H9 (cell line): Measurements from ENCODE around the gene ZNF358. TPM values are rescaled to one million over a fixed set of nuclear protein-coding genes. Genes with fewer than 3 reads are reported as not detected.

ENCODE experiments used
- DNase-seq: peaks from one replicate; pipeline ENCODE4 v3.0.0-alpha.2; 2017
- H2AFZ ChIP-seq: one replicate; pipeline ENCODE4 v1.6.1; 2013; ENCODE audit warnings: mild to moderate bottlenecking, low read length, control low read depth, moderate library complexity
- H2AK5ac ChIP-seq: 2 replicates; pipeline ENCODE4 v1.6.1; 2013; ENCODE audit warnings: low read length, control low read depth, mixed read lengths; ENCODE audit not compliant: insufficient read length
- H2BK120ac ChIP-seq: one replicate; pipeline ENCODE4 v1.6.1; 2013; ENCODE audit warnings: low read depth, mild to moderate bottlenecking, low read length, control low read depth, inconsistent platforms; ENCODE audit not compliant: poor library complexity, severe bottlenecking
- H2BK12ac ChIP-seq: 2 replicates; pipeline ENCODE4 v1.6.1; 2013; ENCODE audit warnings: low read length, control low read depth, mixed read lengths, low read depth; ENCODE audit not compliant: insufficient read length
- H2BK15ac ChIP-seq: 2 replicates; pipeline ENCODE4 v1.6.1; 2013; ENCODE audit warnings: low read depth, low read length, control low read depth
- H2BK20ac ChIP-seq: one replicate; pipeline ENCODE4 v1.6.1; 2013; ENCODE audit warnings: low read depth, mild to moderate bottlenecking, low read length, control low read depth, inconsistent platforms; ENCODE audit not compliant: poor library complexity, severe bottlenecking
- H2BK5ac ChIP-seq: 2 replicates; pipeline ENCODE4 v1.6.1; 2013; ENCODE audit warnings: low read length, control low read depth, mixed read lengths; ENCODE audit not compliant: insufficient read length
- H3K14ac ChIP-seq: 2 replicates; pipeline ENCODE4 v1.6.1; 2013; ENCODE audit warnings: low read length, control low read depth; ENCODE audit not compliant: insufficient read depth
- H3K18ac ChIP-seq: 2 replicates; pipeline ENCODE4 v1.6.1; 2013; ENCODE audit warnings: low read depth, mild to moderate bottlenecking, mixed read lengths, low read length, control low read depth; ENCODE audit not compliant: insufficient read length
- H3K23ac ChIP-seq: 2 replicates; pipeline ENCODE4 v1.6.1; 2013; ENCODE audit warnings: low read length, control low read depth, mixed read lengths, low read depth; ENCODE audit not compliant: insufficient read length
- H3K23me2 ChIP-seq: 2 replicates; pipeline ENCODE4 v1.6.1; 2013; ENCODE audit warnings: low read depth, mild to moderate bottlenecking, mixed read lengths, low read length, control low read depth; ENCODE audit not compliant: insufficient read length, poor library complexity, severe bottlenecking
- H3K27ac ChIP-seq: 2 replicates; pipeline ENCODE4 v1.5.1; 2013; ENCODE audit warnings: low read length, control low read depth, mixed read lengths, low read depth; ENCODE audit not compliant: insufficient read length
- H3K27me3 ChIP-seq: 2 replicates; pipeline ENCODE4 v1.6.1; 2013; ENCODE audit warnings: low read length, control low read depth, inconsistent platforms; ENCODE audit not compliant: insufficient read depth
- H3K4ac ChIP-seq: 2 replicates; pipeline ENCODE4 v1.6.1; 2013; ENCODE audit warnings: low read depth, mild to moderate bottlenecking, control low read depth, inconsistent platforms, low read length, moderate library complexity
- H3K4me1 ChIP-seq: 2 replicates; pipeline ENCODE4 v1.6.1; 2013; ENCODE audit warnings: low read length, control low read depth, inconsistent platforms; ENCODE audit not compliant: insufficient read depth
- H3K4me2 ChIP-seq: 2 replicates; pipeline ENCODE4 v1.6.1; 2013; ENCODE audit warnings: low read length, control low read depth, mixed read lengths; ENCODE audit not compliant: insufficient read length, insufficient read depth
- H3K56ac ChIP-seq: 2 replicates; pipeline ENCODE4 v1.6.1; 2013; ENCODE audit warnings: low read depth, mild to moderate bottlenecking, mixed read lengths, low read length, control low read depth; ENCODE audit not compliant: insufficient read length
- H3K79me1 ChIP-seq: 2 replicates; pipeline ENCODE4 v1.6.1; 2013; ENCODE audit warnings: low read depth, mild to moderate bottlenecking, moderate library complexity, low read length, control low read depth, inconsistent platforms; ENCODE audit not compliant: insufficient read depth, poor library complexity, severe bottlenecking
- H3K79me2 ChIP-seq: 2 replicates; pipeline ENCODE4 v1.6.1; 2013; ENCODE audit warnings: low read length, control low read depth, inconsistent platforms; ENCODE audit not compliant: insufficient read depth
- H3K9ac ChIP-seq: 2 replicates; pipeline ENCODE4 v1.6.1; 2013; ENCODE audit warnings: low read length, control low read depth, mixed read lengths; ENCODE audit not compliant: insufficient read length; ENCODE audit errors: extremely low read depth
- H3K9me3 ChIP-seq: one replicate; pipeline ENCODE4 v1.6.1; 2013; ENCODE audit warnings: low read depth, low read length, inconsistent platforms; ENCODE audit not compliant: control insufficient read depth
- H3T11ph ChIP-seq: one replicate; pipeline ENCODE4 v1.6.1; 2013; ENCODE audit warnings: mild to moderate bottlenecking, low read length, control low read depth, inconsistent platforms
- H4K20me1 ChIP-seq: one replicate; pipeline ENCODE4 v1.6.1; 2013; ENCODE audit not compliant: control insufficient read depth, insufficient read length, insufficient read depth
- H4K5ac ChIP-seq: 2 replicates; pipeline ENCODE4 v1.6.1; 2013; ENCODE audit warnings: low read depth, mild to moderate bottlenecking, mixed read lengths, low read length, control low read depth; ENCODE audit not compliant: insufficient read length
- H4K8ac ChIP-seq: replicated peaks from 2 replicates; pipeline ENCODE4 v1.6.1; 2013; ENCODE audit warnings: low read length, control low read depth, mixed read lengths, low read depth; ENCODE audit not compliant: insufficient read length
- H4K91ac ChIP-seq: 2 replicates; pipeline ENCODE4 v1.6.1; 2013; ENCODE audit warnings: low read depth, mild to moderate bottlenecking, moderate library complexity, mixed read lengths, low read length, control low read depth; ENCODE audit not compliant: insufficient read length
- H3K27ac Mint-ChIP-seq, 3 experiments: 2 replicates in 2 of 3; 3 replicates in 1 of 3; pipeline ENCODE4 v1.8.0; 2020 to 2021; ENCODE audit warnings: mixed read lengths in 3 of 3, mild to moderate bottlenecking in 1 of 3, moderate library complexity in 1 of 3
- H3K27me3 Mint-ChIP-seq: 2 replicates; pipeline ENCODE4 v1.8.0; 2021; ENCODE audit warnings: low read depth, mild to moderate bottlenecking, moderate library complexity, mixed read lengths
- H3K36me3 Mint-ChIP-seq, 3 experiments: 2 replicates in 2 of 3; 3 replicates in 1 of 3; pipeline ENCODE4 v1.8.0; 2020 to 2021; ENCODE audit warnings: low read depth in 3 of 3, mixed read lengths in 3 of 3; ENCODE audit not compliant: insufficient read depth in 1 of 3
- H3K4me1 Mint-ChIP-seq, 2 experiments: 2 replicates each; pipeline ENCODE4 v1.8.0; 2020; ENCODE audit warnings: mixed read lengths in 2 of 2
- H3K4me3 Mint-ChIP-seq, 2 experiments: 2 replicates in 1 of 2; 3 replicates in 1 of 2; pipeline ENCODE4 v1.8.0; 2020 to 2021; ENCODE audit warnings: mild to moderate bottlenecking in 2 of 2, mixed read lengths in 2 of 2, moderate library complexity in 1 of 2
- H3K9me3 Mint-ChIP-seq, 2 experiments: 2 replicates in 1 of 2; 3 replicates in 1 of 2; pipeline ENCODE4 v1.8.0; 2020; ENCODE audit warnings: mild to moderate bottlenecking in 2 of 2, mixed read lengths in 2 of 2, moderate library complexity in 1 of 2
- WGBS: extraction: QIAGEN DNeasy Blood & Tissue Kit; methylation state at CpG from one replicate; pipeline ENCODE4 v1.1.7; 2013; ENCODE audit warnings: missing lambda C conversion rate, low lambda C conversion rate, mixed read lengths; ENCODE audit not compliant: insufficient read length; ENCODE audit errors: extremely low coverage; 5-methylcytosine and 5-hydroxymethylcytosine counted together
- total RNA-seq: library from RNA; stranded (reverse); gene quantifications from 2 replicates; pipeline ENCODE4 v1.2.1, GENCODE V29; 2021
- TF ChIP-seq, protein P1 (sequence below): fragments of 200-600 bp; sonication (generic); conservative IDR thresholded peaks from 3 replicates; pipeline ENCODE4 v1.8.0; 2021; ENCODE audit warnings: antibody characterized with exemption, mild to moderate bottlenecking

The ZNF358 gene
- total RNA-seq, 1 experiment from 2014 or later: 40.5 TPM

DNA sequence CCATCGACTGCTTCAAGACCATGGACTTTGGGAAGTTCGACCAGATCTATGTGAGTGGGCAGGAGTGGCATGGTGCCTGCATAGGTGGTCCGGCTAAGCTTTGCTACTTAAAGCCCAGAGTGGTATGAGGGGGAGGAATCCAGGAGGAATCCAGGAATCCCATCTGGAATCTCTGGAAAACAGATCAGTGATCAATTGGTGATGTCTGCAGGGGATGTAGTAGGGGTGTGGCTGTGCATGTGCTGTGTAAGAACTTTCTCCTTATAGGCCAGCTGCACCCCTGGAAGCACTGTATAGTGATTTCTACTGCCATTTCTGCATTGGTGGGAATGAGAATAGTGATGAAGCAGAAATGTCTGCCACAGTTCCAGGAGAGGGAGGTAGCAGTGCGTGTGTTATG, 43.2 kb downstream of the ZNF358 start:
- H3K4me2 ChIP-seq: no peak overlapping the region
- no peaks in the 10 kb centered on the region for H3K23me2 ChIP-seq
- no peaks in the 10 kb centered on the region for H3K79me1 ChIP-seq
- no peak overlapping the region for H2AK5ac ChIP-seq
- TF ChIP-seq, protein P1, sequence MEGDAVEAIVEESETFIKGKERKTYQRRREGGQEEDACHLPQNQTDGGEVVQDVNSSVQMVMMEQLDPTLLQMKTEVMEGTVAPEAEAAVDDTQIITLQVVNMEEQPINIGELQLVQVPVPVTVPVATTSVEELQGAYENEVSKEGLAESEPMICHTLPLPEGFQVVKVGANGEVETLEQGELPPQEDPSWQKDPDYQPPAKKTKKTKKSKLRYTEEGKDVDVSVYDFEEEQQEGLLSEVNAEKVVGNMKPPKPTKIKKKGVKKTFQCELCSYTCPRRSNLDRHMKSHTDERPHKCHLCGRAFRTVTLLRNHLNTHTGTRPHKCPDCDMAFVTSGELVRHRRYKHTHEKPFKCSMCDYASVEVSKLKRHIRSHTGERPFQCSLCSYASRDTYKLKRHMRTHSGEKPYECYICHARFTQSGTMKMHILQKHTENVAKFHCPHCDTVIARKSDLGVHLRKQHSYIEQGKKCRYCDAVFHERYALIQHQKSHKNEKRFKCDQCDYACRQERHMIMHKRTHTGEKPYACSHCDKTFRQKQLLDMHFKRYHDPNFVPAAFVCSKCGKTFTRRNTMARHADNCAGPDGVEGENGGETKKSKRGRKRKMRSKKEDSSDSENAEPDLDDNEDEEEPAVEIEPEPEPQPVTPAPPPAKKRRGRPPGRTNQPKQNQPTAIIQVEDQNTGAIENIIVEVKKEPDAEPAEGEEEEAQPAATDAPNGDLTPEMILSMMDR: no peak
- H2BK5ac ChIP-seq: no peak overlapping the region
- no peaks in the 10 kb centered on the region for H4K20me1 ChIP-seq
- no peak overlapping the region for H4K8ac ChIP-seq
- no peak overlapping the region for H3K4me3 Mint-ChIP-seq
- no peak overlapping the region for H4K5ac ChIP-seq
- H3K27ac Mint-ChIP-seq: peak overlapping the region in 1 of 3 experiments; percentile 34; a peak in 2 of 7 replicates
- H3K27me3 Mint-ChIP-seq: no peaks in the 10 kb centered on the region
- no peak for DNase-seq
- H3K9me3 Mint-ChIP-seq: no peaks in the 10 kb centered on the region; a peak in 1 of 5 replicates
- H2BK120ac ChIP-seq: no peak overlapping the region
- H3K18ac ChIP-seq: no peak overlapping the region
- no peak overlapping the region for H3K23ac ChIP-seq
- no peak overlapping the region for H4K91ac ChIP-seq
- H3K14ac ChIP-seq: no peak overlapping the region
- no CpG with 5 or more reads among the region's 4 CpGs for WGBS
- H3K4me1 Mint-ChIP-seq: peaks cover 0 to 2% of the 10 kb centered on the region in 2 experiments; a peak in 1 of 4 replicates
- H3K56ac ChIP-seq: no peak overlapping the region
- H3K4me1 ChIP-seq: peaks cover 2% of the 10 kb centered on the region; the same call in 1 of the 2 replicates
- H3K9me3 ChIP-seq: no peaks in the 10 kb centered on the region
- H3K27me3 ChIP-seq: no peaks in the 10 kb centered on the region
- peaks cover 17 to 52% (median 32%) of the 10 kb centered on the region in 3 experiments; a peak in 6 of 7 replicates for H3K36me3 Mint-ChIP-seq
- no peak overlapping the region for H2BK12ac ChIP-seq
- H2AFZ ChIP-seq: no peak overlapping the region
- H3K9ac ChIP-seq: no peak overlapping the region
- no peak overlapping the region for H2BK20ac ChIP-seq
- no peak overlapping the region for H2BK15ac ChIP-seq
- H3K27ac ChIP-seq: no peak overlapping the region
- no peak overlapping the region for H3K4ac ChIP-seq
- H3K79me2 ChIP-seq: no peaks in the 10 kb centered on the region
- no peak overlapping the region for H3T11ph ChIP-seq
